ENCODE results near the gene PBX2. TPM values are rescaled to one million over a fixed set of nuclear protein-coding genes. Genes with fewer than 3 reads are reported as not detected.

The PBX2 gene
- total and polyA plus RNA-seq, 2 experiments from 2014 or later: 7.2 to 111 TPM

DNA sequence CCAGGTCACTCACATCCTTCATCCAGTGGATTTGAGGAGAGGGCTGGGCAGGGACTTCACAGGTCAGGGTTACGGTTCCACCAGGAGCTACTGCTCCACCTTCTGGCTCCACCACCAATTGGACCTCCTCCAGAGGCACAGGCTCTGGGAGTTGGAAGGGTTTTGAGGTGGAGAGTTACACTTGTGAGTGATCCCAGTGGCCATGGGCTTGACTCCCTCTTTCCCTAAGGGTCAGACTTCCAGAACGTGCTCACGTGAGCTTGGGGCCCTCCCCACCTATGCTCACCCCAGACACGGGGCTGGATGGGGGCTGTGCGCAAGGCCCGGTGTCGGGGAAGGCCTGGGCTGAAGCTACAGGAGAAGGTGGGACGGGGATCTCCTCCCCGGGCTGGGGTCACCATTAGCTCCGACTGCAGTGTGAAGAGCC, 7.4 kb downstream of the PBX2 start:
- H3K27me3 ChIP-seq (ENCODE audit: insufficient read depth): no peaks in the 10 kb centered on the region
- peaks cover 4% of the 10 kb centered on the region for H3K36me3 ChIP-seq (ENCODE audit: insufficient read depth)
- peaks cover 13% of the 10 kb centered on the region for H3F3A ChIP-seq (replicated peaks; ENCODE audit: low read depth)
- peaks cover 9% of the 10 kb centered on the region; the same call in 1 of the 2 replicates for H3K4me1 ChIP-seq (ENCODE audit: insufficient read depth)
- TF ChIP-seq ETS1 (IDR thresholded peaks at IDR 0.05) (no peak), ZNF331 (CRISPR knock-in tag; IDR thresholded peaks at IDR 0.05; ENCODE audit: low read depth) (no peak), EZH2 (IDR thresholded peaks at IDR 0.05; ENCODE audit: low read depth, unreplicated experiment) (no peak), NANOG (IDR thresholded peaks at IDR 0.05; ENCODE audit: borderline replicate concordance) (no peak), CREB1 (CRISPR knock-in tag; IDR thresholded peaks at IDR 0.05; ENCODE audit: low read depth) (no peak), POLR2AphosphoS5 (IDR thresholded peaks at IDR 0.05; ENCODE audit: low read depth) (no peak), JUNB (IDR thresholded peaks at IDR 0.05; ENCODE audit: unreplicated experiment) (no peak), STAT1 (IDR thresholded peaks at IDR 0.05; ENCODE audit: unreplicated experiment) (no peak), EZH2phosphoT487 (IDR thresholded peaks at IDR 0.05; ENCODE audit: unreplicated experiment) (no peak)
- TF ChIP-seq, protein P1, sequence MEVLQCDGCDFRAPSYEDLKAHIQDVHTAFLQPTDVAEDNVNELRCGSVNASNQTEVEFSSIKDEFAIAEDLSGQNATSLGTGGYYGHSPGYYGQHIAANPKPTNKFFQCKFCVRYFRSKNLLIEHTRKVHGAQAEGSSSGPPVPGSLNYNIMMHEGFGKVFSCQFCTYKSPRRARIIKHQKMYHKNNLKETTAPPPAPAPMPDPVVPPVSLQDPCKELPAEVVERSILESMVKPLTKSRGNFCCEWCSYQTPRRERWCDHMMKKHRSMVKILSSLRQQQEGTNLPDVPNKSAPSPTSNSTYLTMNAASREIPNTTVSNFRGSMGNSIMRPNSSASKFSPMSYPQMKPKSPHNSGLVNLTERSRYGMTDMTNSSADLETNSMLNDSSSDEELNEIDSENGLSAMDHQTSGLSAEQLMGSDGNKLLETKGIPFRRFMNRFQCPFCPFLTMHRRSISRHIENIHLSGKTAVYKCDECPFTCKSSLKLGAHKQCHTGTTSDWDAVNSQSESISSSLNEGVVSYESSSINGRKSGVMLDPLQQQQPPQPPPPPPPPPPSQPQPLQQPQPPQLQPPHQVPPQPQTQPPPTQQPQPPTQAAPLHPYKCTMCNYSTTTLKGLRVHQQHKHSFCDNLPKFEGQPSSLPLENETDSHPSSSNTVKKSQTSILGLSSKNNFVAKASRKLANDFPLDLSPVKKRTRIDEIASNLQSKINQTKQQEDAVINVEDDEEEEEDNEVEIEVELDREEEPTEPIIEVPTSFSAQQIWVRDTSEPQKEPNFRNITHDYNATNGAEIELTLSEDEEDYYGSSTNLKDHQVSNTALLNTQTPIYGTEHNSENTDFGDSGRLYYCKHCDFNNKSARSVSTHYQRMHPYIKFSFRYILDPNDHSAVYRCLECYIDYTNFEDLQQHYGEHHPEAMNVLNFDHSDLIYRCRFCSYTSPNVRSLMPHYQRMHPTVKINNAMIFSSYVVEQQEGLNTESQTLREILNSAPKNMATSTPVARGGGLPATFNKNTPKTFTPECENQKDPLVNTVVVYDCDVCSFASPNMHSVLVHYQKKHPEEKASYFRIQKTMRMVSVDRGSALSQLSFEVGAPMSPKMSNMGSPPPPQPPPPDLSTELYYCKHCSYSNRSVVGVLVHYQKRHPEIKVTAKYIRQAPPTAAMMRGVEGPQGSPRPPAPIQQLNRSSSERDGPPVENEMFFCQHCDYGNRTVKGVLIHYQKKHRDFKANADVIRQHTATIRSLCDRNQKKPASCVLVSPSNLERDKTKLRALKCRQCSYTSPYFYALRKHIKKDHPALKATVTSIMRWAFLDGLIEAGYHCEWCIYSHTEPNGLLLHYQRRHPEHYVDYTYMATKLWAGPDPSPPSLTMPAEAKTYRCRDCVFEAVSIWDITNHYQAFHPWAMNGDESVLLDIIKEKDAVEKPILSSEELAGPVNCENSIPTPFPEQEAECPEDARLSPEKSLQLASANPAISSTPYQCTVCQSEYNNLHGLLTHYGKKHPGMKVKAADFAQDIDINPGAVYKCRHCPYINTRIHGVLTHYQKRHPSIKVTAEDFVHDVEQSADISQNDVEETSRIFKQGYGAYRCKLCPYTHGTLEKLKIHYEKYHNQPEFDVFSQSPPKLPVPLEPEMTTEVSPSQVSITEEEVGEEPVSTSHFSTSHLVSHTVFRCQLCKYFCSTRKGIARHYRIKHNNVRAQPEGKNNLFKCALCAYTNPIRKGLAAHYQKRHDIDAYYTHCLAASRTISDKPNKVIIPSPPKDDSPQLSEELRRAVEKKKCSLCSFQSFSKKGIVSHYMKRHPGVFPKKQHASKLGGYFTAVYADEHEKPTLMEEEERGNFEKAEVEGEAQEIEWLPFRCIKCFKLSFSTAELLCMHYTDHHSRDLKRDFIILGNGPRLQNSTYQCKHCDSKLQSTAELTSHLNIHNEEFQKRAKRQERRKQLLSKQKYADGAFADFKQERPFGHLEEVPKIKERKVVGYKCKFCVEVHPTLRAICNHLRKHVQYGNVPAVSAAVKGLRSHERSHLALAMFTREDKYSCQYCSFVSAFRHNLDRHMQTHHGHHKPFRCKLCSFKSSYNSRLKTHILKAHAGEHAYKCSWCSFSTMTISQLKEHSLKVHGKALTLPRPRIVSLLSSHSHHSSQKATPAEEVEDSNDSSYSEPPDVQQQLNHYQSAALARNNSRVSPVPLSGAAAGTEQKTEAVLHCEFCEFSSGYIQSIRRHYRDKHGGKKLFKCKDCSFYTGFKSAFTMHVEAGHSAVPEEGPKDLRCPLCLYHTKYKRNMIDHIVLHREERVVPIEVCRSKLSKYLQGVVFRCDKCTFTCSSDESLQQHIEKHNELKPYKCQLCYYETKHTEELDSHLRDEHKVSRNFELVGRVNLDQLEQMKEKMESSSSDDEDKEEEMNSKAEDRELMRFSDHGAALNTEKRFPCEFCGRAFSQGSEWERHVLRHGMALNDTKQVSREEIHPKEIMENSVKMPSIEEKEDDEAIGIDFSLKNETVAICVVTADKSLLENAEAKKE (CRISPR knock-in tag; IDR thresholded peaks at IDR 0.05): no peak
- TF ChIP-seq, protein P2, sequence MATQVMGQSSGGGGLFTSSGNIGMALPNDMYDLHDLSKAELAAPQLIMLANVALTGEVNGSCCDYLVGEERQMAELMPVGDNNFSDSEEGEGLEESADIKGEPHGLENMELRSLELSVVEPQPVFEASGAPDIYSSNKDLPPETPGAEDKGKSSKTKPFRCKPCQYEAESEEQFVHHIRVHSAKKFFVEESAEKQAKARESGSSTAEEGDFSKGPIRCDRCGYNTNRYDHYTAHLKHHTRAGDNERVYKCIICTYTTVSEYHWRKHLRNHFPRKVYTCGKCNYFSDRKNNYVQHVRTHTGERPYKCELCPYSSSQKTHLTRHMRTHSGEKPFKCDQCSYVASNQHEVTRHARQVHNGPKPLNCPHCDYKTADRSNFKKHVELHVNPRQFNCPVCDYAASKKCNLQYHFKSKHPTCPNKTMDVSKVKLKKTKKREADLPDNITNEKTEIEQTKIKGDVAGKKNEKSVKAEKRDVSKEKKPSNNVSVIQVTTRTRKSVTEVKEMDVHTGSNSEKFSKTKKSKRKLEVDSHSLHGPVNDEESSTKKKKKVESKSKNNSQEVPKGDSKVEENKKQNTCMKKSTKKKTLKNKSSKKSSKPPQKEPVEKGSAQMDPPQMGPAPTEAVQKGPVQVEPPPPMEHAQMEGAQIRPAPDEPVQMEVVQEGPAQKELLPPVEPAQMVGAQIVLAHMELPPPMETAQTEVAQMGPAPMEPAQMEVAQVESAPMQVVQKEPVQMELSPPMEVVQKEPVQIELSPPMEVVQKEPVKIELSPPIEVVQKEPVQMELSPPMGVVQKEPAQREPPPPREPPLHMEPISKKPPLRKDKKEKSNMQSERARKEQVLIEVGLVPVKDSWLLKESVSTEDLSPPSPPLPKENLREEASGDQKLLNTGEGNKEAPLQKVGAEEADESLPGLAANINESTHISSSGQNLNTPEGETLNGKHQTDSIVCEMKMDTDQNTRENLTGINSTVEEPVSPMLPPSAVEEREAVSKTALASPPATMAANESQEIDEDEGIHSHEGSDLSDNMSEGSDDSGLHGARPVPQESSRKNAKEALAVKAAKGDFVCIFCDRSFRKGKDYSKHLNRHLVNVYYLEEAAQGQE (IDR thresholded peaks at IDR 0.05; ENCODE audit: unreplicated experiment): no peak
- TF ChIP-seq, protein P3, sequence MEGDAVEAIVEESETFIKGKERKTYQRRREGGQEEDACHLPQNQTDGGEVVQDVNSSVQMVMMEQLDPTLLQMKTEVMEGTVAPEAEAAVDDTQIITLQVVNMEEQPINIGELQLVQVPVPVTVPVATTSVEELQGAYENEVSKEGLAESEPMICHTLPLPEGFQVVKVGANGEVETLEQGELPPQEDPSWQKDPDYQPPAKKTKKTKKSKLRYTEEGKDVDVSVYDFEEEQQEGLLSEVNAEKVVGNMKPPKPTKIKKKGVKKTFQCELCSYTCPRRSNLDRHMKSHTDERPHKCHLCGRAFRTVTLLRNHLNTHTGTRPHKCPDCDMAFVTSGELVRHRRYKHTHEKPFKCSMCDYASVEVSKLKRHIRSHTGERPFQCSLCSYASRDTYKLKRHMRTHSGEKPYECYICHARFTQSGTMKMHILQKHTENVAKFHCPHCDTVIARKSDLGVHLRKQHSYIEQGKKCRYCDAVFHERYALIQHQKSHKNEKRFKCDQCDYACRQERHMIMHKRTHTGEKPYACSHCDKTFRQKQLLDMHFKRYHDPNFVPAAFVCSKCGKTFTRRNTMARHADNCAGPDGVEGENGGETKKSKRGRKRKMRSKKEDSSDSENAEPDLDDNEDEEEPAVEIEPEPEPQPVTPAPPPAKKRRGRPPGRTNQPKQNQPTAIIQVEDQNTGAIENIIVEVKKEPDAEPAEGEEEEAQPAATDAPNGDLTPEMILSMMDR (conservative IDR thresholded peaks at IDR 0.05; ENCODE audit: low read depth in 2 of 2): no peak
- H3K79me2 ChIP-seq (replicated peaks; ENCODE audit: insufficient read depth): peaks cover 13% of the 10 kb centered on the region
- no peaks in the 10 kb centered on the region for H4K20me1 ChIP-seq (replicated peaks; ENCODE audit: insufficient read depth)
- Mint-ChIP-seq H3K9me3 (no peaks in the 10 kb centered on the region), H3K4me1 (peaks cover 36% of the 10 kb centered on the region), H3K4me3 (no peak overlapping the region), H3K27ac (no peak overlapping the region), H3K27me3 (ENCODE audit: insufficient read depth, low read depth, poor library complexity) (peaks cover 19% of the 10 kb centered on the region), H3K36me3 (ENCODE audit: low read depth) (peaks cover 68% of the 10 kb centered on the region)
- ATAC-seq (no peak), DNase-seq (ENCODE audit: low spot score) (no peak)
- H2AFZ ChIP-seq: no peak overlapping the region
- H3K27ac ChIP-seq (ENCODE audit: low read depth): no peak overlapping the region
- H3K4me3 ChIP-seq: no peak overlapping the region
- no peaks in the 10 kb centered on the region for H3K9me2 ChIP-seq (ENCODE audit: insufficient read depth)
- no peak overlapping the region for H3K4me2 ChIP-seq
